C4-2B (cell line): Measurements from ENCODE around the gene CDH20.

ENCODE experiments used
- CTCF ChIP-seq: fragments of 450-650 bp; conservative IDR thresholded peaks from 2 replicates; pipeline ENCODE4 v1.5.1; 2017; ENCODE audit warnings: mild to moderate bottlenecking
- ZFX ChIP-seq: fragments of 450-650 bp; IDR thresholded peaks from 2 replicates; pipeline ENCODE4 v1.6.1; 2017

- TF ChIP-seq CTCF: no peak
- TF ChIP-seq ZFX: no peak
Observed at GRCh38 chr18:61546590-61546989, 213.4 kb downstream of the CDH20 start.
